Nephron (organoid): ENCODE measurements around the gene S100A6.
"Not testable (repeated sequence)": the region's sequence is repeated elsewhere in the genome, so short reads cannot be mapped to it uniquely, and the experiment has no call there.

Experiments
- H3K27ac Mint-ChIP-seq, 3 experiments: 2 replicates each; pipeline ENCODE4 v1.8.0; 2020; ENCODE audit warnings: mixed read lengths in 3 of 3, mild to moderate bottlenecking in 2 of 3, moderate library complexity in 1 of 3
- H3K27me3 Mint-ChIP-seq: 2 replicates; pipeline ENCODE4 v1.8.0; 2021; ENCODE audit warnings: low read depth, mild to moderate bottlenecking, moderate library complexity, mixed read lengths
- H3K36me3 Mint-ChIP-seq: 2 replicates; pipeline ENCODE4 v1.8.0; 2020; ENCODE audit warnings: low read depth, mixed read lengths
- H3K4me1 Mint-ChIP-seq: 2 replicates; pipeline ENCODE4 v1.8.0; 2020; ENCODE audit warnings: mixed read lengths
- H3K4me3 Mint-ChIP-seq, 3 experiments: 2 replicates each; pipeline ENCODE4 v1.8.0; 2020; ENCODE audit warnings: mild to moderate bottlenecking in 3 of 3, mixed read lengths in 3 of 3, moderate library complexity in 2 of 3
- H3K9me3 Mint-ChIP-seq: 2 replicates; pipeline ENCODE4 v1.8.0; 2020; ENCODE audit warnings: mixed read lengths
- CTCF ChIP-seq, 3 experiments: fragments of 200-600 bp; sonication (generic); IDR thresholded peaks; one replicate each; pipeline ENCODE4 v1.5.0; 2021; ENCODE audit warnings: antibody characterized with exemption in 3 of 3; ENCODE audit not compliant: unreplicated experiment in 3 of 3

The S100A6 gene

GRCh38 chr1:153535242-153536011 is at the start of gene S100A6:
Gene S100A6 (minus strand): TSS chr1:153535991. CDS start chr1:153535339, 652 bp downstream.
- H3K27me3 Mint-ChIP-seq = peaks cover 4% of the 10 kb centered on the region
- H3K9me3 Mint-ChIP-seq = no peaks in the 10 kb centered on the region
- no peak for TF ChIP-seq CTCF (IDR thresholded peaks at IDR 0.05; ENCODE audit: unreplicated experiment in 3 of 3)
- no peaks in the 10 kb centered on the region for H3K36me3 Mint-ChIP-seq
- peak within 1 kb of the TSS in 2 of 3 experiments; percentile 31 to 35 for H3K27ac Mint-ChIP-seq
- H3K4me3 Mint-ChIP-seq = peak within 1 kb of the TSS; percentile 68 to 71 (median 70)
- H3K4me1 Mint-ChIP-seq = peaks cover 43% of the 10 kb centered on the region

GRCh38 chr1:153585006-153585405 is 49.2 kb upstream of the S100A6 start:
- Mint-ChIP-seq H3K27ac (peak overlapping the region in 1 of 3 experiments; percentile 32), H3K4me3 (no peak overlapping the region), H3K9me3 (no peaks in the 10 kb centered on the region), H3K36me3 (no peaks in the 10 kb centered on the region), H3K27me3 (no peaks in the 10 kb centered on the region), H3K4me1 (peaks cover 5% of the 10 kb centered on the region)
- no peak for TF ChIP-seq CTCF (IDR thresholded peaks at IDR 0.05; ENCODE audit: unreplicated experiment in 3 of 3)

GRCh38 chr1:153583976-153584375 is 48.2 kb upstream of the S100A6 start:
- Mint-ChIP-seq H3K27me3 (no peaks in the 10 kb centered on the region), H3K9me3 (no peaks in the 10 kb centered on the region), H3K27ac (peak overlapping the region in 2 of 3 experiments; percentile 9 to 40), H3K4me3 (no peak overlapping the region), H3K4me1 (peaks cover 5% of the 10 kb centered on the region), H3K36me3 (no peaks in the 10 kb centered on the region)
- TF ChIP-seq CTCF (IDR thresholded peaks at IDR 0.05; ENCODE audit: unreplicated experiment in 3 of 3) = no peak

GRCh38 chr1:153583514-153583913 is 47.7 kb upstream of the S100A6 start:
- H3K4me1 Mint-ChIP-seq, H3K4me3 Mint-ChIP-seq, H3K36me3 Mint-ChIP-seq, H3K27me3 Mint-ChIP-seq, H3K9me3 Mint-ChIP-seq: not testable (repeated sequence)
- H3K27ac Mint-ChIP-seq = peak overlapping the region in 1 of 3 experiments; percentile 70

GRCh38 chr1:153582836-153583235 is 47.0 kb upstream of the S100A6 start:
- not testable (repeated sequence) for H3K27ac Mint-ChIP-seq, H3K4me1 Mint-ChIP-seq, H3K36me3 Mint-ChIP-seq, H3K27me3 Mint-ChIP-seq, H3K4me3 Mint-ChIP-seq, H3K9me3 Mint-ChIP-seq

GRCh38 chr1:153578936-153579335 is 43.1 kb upstream of the S100A6 start:
- Mint-ChIP-seq H3K27me3 (no peaks in the 10 kb centered on the region), H3K4me1 (peaks cover under 1% of the 10 kb centered on the region)

More at GRCh38 chr1:153578936-153579335, 43.1 kb upstream of the S100A6 start:
- H3K4me3 Mint-ChIP-seq = no peak overlapping the region
- H3K27ac Mint-ChIP-seq = no peak overlapping the region
- no peaks in the 10 kb centered on the region for H3K36me3 Mint-ChIP-seq
- no peaks in the 10 kb centered on the region for H3K9me3 Mint-ChIP-seq
- no peak for TF ChIP-seq CTCF (IDR thresholded peaks at IDR 0.05; ENCODE audit: unreplicated experiment in 3 of 3)
